Activated T-cell treated with anti-CD3 and anti-CD28 coated beads, Interleukin-2, amount 50 U/mL, for 1 hour (primary cell): ENCODE measurements around the gene MYBBP1A.
A peak's percentile ranks its signal among the peaks of the same experiment; 100 is the strongest.

Source experiments
- DNase-seq: peaks from one replicate; pipeline ENCODE4 v3.0.0-alpha.2; 2020

MYBBP1A gene

DNA sequence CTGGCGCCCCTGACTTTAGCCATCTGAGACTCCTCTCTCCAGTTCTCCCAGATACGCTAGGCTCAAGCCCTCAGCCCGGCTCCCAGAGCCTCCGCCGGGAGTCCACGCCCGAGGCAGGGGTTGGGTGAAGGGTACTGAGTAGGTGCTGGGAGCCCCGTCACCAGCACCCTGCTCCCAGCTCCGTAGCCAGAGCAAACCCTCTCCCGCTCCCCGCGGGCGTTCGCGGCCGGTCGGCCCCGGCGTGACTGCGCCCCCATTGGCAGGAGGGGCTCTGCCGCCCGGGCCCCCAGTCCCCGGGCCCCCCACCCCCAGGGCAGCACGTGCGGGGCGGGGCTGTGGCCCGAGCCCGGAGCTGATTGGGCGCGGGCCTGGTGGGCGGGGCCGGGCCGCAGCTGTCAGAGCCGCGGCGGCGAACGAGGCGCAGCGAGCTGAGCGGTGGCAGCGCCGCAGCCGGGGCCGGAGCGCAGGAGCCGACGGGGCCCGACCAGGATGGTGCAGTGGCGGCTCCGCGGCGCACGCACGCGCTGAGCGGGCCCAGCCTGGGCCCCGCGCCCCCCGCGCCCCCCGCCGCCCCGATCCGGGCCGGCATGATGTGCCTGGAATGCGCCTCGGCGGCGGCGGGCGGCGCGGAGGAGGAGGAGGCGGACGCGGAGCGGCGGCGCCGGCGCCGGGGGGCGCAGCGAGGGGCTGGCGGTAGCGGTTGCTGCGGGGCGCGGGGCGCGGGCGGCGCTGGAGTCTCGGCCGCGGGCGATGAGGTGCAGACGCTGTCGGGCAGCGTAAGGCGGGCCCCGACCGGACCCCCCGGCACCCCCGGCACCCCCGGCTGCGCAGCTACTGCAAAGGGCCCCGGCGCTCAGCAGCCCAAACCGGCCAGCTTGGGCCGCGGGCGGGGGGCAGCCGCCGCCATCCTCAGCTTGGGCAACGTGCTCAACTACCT lies 56.5 kb downstream of the MYBBP1A start, which contains the start of gene SPNS2:
Gene SPNS2 (plus strand): TSS at position 421 of the 937 bp plus-strand sequence. CDS start 167 bp downstream, at position 588.
- DNase-seq = peak; percentile 77

GRCh38 chr17:4497101-4497824 lies 57.9 kb downstream of the MYBBP1A start:
- DNase-seq = no peak

GRCh38 chr17:4492721-4493561 lies 62.2 kb downstream of the MYBBP1A start:
- DNase-seq = no peak

- DNase-seq = no peak
Measured at GRCh38 chr17:4490637-4491061, 64.5 kb downstream of the MYBBP1A start.

GRCh38 chr17:4490109-4490591 lies 65.0 kb downstream of the MYBBP1A start:
- DNase-seq = no peak

GRCh38 chr17:4488989-4489595 lies 66.1 kb downstream of the MYBBP1A start:
- DNase-seq = no peak
